ENCODE results near the gene CATSPER1.
"Not testable (repeated sequence)": the region's sequence is repeated elsewhere in the genome, so short reads cannot be mapped to it uniquely, and the experiment has no call there.

Gene CATSPER1

DNA sequence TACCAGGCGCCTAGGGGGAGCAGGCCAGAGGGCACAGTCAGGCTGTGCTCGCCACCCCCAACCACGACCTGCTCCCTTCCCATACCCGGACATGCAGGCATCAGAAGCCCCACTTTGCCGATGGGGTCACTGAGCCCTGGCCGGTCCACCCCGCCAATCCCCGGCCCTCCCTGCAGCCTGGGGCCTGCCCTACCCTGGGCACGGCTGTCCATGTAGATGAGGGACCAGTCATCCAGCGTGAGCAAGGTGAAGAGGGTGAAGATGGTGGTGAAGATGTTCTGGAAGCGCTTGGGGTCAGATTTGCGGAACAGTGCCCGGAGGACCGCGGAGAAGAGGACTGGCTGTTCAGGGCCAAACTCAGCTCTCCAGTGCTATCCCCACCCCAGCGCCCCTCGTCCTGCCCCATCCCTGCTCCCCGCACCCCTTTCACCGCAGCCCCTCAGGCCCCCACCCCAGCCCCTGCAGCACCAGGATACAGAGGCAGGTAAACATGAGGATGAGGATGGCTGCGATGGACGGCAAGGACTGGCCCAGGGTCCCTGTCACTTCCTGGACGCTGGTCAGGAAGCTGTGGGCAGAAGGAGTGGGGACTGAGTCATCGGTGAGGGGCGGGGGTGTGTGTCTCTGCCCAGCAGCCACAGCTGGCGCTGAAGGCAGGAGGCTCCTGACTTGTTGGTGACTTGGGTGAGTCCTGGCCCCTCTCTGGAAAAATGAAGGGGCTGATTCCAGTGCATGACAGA is 5.5 kb downstream of the CATSPER1 start:
- no peak for DNase-seq (ENCODE audit: low spot score)

DNA sequence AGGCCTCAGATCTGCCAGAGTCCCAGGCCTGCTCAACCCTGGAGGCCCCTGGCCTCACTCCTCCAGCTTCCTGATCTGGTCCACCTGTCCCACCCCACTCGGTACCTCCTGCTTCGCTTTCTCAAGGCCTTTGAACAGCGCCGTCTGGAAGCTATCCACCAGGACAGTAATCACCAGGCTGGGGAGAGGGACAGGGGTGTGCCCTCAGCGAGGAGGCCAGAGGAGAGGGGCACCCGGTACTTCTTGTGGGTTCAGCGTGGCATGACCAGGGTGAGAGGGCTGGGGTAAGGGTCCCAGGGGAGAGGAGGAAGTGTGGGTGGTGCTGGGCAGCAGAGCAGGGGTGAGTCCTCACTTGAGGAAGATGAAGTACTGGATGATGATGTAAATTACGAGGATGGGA is 6.1 kb downstream of the CATSPER1 start:
- DNase-seq (ENCODE audit: low spot score) = no peak

DNA sequence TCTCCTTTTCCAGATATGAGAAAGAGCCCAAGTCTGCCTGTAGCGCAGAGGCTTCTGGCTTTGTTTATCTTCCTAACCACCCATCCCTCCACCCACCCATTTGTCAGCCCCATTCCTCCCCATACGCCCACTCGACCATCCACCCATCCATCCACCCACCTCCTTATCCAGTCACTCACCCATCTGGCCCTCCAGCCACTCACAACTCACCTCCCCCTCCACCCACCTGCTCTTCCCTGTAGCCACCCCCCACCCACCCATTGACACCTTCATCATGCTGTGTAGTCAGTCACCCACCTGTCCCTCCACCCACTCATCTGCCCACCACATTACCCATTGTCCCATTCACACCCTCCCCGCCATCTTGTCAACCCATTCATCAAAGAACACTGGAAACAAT is 9.0 kb downstream of the CATSPER1 start:
- DNase-seq (ENCODE audit: low spot score) = no peak

DNA sequence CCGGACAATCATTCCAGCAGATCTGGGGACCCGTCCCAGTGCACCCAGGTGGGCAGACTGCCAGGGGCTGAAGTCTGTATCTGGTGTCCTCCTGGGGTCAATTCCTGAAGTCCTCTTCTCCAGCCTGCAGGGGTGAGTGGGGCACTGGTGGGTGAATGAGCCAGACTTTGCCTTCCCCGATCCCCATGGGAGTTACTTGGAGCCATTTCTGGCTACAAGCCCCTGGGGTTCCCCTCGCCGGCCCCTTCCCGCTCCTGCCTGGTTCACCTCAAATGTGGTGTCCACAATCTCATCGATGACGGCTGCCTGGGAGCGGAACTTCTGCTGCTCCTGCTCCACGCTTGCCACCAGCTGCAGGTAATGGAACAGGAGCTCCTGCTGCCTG is 9.5 kb downstream of the CATSPER1 start:
- DNase-seq (ENCODE audit: low spot score) = no peak

DNA sequence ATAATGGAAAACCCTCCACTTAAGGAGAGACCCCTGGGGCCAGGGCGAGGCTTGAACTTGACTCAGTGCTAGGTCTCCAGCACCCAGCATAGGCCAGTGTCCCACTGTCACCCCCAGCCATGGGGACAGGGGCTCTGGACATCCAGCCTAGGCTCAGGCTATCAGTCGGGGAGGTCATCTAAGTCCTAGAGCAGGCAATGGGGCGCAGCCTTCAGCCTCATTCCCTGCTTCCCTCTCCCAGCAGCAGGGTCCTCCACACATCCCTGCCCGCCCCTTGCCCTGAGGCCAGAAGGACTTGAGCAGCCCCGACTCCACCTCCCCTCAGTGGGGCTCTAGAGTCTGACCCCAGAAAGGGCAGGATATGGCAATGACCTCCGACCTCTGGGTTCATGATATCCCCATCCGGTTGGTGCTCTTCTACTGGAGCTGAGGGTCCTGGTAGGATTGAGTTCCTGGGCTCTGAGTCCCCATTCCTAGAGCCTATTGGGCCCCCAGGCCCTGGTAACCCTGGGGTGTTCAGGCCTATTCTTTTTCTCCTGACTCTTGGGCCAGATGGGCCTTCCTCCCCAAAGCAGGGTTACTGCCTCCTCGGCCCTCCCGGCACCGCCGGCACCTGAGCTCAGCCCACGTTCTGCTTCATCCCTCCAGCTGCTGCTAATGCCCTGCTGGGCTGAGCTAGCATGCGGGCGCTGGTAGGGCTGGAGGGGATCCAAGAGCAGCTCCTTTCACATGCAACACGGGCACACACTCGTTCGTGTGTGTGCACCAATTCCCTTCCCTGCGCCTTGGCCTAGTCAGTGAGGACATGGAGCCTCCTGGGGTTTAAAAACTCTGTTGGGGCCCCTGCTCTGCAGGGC is 10.1 kb downstream of the CATSPER1 start:
- DNase-seq (ENCODE audit: low spot score) = no peak

DNA sequence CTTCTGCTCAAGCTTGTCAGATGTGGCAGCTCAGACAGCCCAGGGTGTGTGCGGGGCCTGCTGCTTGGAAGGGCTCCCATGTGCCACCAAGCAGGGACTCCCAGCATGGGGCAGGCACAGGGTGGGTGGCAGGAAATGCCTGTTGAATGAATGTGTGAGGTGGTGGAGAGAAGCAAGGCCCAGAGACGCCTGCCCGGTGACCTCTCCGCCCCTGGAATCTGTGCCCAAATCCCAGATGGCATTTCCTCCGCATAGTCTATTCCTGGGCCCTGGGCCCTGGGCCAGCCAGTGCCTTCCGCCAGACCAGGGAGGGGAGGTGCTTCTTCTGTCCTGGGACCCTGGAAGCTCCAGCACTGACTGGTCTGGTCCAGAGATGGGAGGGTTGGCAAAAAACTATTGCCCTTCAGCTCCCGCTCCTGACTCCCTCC is 10.8 kb downstream of the CATSPER1 start:
- no peak for DNase-seq (ENCODE audit: low spot score)

DNA sequence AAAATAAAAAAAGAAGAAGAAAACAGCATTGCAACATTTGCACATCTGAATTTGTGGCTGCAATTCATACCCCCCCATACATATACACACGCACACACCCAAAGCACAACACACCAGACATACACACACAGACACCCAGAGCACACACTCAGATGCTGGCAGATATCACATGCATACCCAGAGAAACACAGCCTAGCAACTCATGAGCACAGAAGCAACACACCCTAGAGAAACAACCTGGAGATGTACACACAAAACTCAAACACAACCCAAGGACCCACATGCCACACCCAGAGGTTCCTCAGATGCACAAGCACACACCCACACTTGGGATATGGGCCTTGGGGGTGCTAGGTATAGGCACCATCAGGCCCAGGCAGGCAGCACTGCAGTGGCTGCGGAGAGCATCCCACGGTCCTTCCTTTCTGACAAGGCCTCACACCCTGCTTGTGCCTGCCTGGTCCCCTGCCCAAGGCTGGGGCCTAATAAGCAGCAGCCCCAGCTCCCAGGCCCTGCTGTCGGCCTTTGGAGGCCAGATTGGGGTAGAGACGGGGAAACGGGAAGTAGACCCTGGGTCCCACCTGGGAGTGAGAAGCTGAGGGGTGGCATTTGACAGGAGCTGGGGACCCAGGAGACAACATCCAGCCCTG is 11.3 kb downstream of the CATSPER1 start:
- no peak for DNase-seq (ENCODE audit: low spot score)

DNA sequence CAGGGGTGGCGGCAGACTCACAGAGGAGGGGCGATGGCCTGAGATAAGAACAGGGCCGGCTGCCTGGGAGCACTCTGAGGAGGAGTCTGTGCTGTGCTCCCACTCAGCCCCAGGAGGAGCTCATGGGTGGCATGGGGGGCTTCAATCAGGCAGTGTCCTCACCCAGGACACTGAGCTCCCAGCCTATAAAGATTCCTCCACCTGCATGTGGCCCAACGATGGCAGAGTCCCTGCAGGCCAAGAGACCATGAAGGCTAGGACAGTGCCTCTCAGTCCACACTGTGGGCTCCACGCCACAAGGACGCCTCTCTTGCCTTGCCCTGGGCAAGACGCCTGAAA is 12.5 kb downstream of the CATSPER1 start:
- no peak for DNase-seq (ENCODE audit: low spot score)

DNA sequence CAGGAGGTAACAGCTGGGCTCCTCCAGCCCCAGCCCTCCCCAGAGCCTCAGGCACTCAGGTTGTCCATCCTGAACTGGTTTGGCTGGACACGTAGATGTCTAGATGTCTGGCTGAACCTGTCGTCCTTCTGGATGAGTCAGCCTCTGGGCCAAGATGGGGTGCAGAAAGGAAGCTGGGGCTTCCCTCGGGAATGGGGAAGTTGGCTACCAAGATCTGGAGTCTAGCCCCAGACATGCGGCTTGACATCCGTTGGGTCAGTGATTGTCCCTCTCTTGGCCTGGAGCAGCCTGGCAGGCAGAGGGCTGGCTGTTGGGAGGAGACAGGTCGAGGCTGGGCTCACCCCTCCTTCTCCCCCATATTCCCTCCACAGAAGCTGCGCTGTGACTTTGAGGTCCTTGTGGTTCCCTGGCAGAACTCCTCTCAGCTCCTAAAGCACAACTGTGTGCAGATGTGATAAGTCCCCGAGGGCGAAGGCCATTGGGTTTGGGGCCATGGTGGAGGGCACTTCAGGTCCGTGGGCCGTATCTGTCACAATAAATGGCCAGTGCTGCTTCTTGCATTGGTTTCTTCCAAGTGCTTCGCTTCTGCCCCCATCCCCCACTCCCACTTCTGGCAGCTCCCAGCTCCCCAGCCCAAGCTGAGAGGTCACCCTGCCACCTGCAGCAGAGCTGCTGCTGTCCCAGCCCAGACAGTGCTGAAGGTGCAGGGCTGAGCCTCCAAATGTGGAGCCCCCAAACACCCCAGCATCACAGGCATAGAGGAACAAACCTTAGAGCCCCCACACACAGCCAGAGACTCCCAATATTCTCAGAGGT is 13.1 kb downstream of the CATSPER1 start:
- DNase-seq (ENCODE audit: low spot score) = no peak

DNA sequence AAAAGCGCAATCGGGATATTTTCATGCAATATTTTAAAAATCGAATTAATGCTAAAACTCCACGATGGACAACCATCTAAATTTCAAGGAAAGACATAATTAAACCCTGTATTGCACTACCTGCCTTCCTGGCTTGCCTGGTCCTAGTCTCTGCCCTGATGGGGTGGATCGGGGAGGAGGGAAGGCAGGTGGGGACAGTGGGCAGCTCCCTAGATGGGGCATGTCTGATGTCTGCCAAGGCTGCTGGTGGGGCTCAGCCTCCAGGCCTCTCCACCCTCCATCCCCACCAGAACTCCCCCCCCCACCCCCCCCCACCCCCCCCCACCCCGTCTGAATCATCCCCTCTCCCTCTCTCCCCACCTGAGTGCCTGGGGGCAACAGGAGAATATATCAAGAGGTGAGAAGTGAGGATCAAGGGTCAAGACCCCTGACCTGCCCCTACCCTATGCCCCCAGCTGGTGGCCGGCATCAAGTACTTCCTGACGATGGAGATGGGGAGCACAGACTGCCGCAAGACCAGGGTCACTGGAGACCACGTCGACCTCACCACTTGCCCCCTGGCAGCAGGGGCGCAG is 13.8 kb downstream of the CATSPER1 start:
- DNase-seq (ENCODE audit: low spot score) = no peak

DNA sequence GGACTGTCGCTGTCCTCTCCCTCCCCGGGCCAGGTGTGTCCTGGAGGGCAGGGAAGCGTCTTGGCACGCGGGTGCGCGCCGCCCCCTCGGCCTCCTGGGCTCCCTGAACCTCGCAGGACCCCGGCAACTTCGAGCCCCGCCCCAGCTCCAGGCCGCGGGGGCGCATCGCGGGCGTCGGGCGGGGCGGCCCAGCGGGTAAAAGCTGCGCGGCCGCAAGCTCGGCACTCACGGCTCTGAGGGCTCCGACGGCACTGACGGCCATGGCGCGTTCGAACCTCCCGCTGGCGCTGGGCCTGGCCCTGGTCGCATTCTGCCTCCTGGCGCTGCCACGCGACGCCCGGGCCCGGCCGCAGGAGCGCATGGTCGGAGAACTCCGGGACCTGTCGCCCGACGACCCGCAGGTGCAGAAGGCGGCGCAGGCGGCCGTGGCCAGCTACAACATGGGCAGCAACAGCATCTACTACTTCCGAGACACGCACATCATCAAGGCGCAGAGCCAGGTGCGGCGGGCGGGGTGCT is 14.4 kb downstream of the CATSPER1 start, which contains the start of gene CST6:
TSS of gene CST6 (plus strand) at position 224 of the 519 bp plus-strand sequence. CDS start at position 261, 37 bp downstream.
- no peak for DNase-seq (ENCODE audit: low spot score)

DNA sequence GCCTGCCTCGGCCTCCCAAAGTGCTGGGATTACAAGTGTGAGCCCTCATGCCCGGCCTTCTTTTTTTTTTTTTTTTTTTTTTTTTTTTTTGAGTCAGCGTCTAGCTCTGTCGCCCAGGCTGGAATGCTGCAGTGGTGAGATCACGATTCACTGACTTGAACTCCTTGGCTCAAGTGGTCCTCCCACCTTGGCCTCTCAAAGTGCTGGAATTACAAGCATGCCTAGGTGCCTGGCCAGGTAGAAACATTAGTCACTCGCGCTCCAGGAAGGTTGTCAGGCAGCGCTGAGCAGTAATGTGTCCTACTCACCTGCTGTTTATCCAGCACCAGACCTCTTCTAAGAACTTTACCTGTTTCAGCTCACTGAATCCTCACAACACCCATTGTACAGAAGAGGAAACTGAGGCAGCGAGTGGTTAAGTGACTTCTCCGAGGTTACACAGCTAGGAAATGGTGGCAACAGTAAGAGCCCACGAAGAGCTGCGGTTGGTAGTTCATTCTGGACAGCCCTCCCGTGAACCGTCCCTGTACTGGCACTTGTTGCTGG is 15.0 kb downstream of the CATSPER1 start:
- no peak for DNase-seq (ENCODE audit: low spot score)

DNA sequence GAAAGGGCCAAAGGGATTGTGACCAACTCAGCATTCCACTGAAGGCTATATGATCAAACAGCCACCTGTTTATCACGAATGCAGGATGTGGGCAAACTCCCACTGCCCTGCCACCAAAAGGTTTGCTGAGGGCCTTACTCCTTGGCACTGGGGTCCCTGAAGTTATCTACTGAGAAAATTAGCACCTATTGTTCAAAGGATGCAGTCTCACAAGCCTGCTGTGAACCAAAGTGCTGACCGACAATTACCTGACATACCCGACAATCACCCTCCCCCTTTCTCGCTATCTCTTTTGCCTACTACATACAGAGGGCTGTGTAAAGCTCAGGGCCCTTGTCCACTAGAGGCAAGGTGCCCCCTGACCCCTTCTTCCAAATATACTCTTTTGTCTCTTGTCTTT is 16.2 kb downstream of the CATSPER1 start:
- not testable (repeated sequence) for DNase-seq (ENCODE audit: low spot score)

DNA sequence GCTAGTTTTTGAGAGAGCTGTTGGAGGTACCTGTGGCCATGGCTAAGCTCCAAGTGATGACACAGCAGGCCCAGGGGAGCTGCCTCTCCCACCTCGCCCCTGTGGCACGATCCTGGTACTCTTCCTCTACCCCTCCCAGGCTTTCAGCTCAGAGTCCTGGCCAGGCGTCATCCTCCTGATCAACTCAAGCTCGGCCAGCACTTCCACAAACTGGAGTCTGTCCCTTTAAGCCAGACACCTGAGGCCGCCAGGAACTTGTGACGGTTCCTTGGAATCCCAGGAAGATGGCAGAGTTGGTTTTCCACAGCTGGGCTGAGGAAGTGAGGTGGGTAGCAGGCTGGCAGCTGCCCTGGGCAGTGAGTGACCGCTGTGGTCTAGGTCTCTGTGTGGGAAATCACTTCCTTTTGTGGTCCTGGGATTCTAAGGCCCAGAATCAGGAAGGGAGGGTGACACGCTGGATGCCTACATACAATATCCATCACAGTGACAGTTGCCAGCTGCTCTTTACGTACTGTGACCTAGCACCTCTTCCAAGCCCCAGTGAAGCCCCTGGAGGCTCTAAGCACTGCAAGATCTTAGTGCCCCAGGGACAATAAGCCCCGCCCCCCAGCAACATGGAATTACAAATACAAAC is 17.7 kb downstream of the CATSPER1 start:
- DNase-seq (ENCODE audit: low spot score) = no peak

DNA sequence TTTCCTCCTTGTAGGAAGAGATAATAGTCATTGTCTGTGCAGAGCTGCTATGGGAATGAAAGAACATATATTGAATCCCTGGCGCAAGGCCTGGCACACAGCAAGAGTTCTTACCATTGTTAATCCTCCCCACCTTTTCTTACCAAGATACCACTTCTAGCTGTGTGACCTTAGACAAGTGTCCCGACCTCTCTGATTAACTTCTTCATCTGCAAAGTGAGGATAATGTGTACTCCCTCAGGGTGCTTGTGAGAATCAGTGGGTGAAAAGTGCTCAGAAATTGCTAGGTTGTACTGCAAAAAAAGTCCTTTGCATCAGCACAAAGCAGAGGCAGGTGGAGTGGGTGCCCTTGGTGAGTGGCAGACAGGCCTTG is 18.2 kb downstream of the CATSPER1 start:
- no peak for DNase-seq (ENCODE audit: low spot score)

DNA sequence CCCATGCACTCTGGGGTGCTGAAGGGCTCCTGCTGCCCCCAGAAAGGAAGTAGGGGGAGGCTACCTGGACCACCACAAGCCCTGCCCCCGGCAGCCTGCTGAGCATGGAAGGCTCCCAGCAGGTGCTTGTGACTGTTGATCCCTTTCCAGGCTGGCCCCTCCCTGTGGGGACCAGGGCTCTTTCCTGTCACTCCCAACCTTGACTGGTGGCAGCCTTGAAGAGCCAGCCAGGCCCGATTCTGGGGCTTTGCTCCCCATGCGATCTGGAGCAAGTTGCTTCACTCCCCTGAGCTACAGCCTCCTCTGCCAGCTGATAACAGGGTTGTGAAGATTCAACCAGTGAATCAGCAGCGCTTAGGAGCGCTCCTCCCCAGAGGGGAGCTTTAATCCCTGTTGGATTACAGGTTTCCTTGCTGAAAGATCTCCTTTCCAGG is 19.1 kb downstream of the CATSPER1 start:
- no peak for DNase-seq (ENCODE audit: low spot score)

DNA sequence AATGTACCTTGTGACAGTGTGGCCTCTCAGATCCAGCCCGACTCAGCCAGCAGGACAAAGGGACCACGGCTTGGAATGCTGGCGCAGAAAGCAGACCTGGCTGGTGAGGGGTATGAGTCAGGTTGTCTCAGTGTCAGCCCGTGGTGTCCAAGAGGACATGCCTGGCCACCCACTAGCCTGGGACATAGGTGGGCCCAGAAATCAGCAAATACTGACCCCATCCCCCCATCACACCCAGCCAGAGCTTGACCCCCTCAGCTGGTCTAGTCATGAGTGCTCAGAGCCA is 19.4 kb downstream of the CATSPER1 start:
- DNase-seq (ENCODE audit: low spot score) = no peak

DNA sequence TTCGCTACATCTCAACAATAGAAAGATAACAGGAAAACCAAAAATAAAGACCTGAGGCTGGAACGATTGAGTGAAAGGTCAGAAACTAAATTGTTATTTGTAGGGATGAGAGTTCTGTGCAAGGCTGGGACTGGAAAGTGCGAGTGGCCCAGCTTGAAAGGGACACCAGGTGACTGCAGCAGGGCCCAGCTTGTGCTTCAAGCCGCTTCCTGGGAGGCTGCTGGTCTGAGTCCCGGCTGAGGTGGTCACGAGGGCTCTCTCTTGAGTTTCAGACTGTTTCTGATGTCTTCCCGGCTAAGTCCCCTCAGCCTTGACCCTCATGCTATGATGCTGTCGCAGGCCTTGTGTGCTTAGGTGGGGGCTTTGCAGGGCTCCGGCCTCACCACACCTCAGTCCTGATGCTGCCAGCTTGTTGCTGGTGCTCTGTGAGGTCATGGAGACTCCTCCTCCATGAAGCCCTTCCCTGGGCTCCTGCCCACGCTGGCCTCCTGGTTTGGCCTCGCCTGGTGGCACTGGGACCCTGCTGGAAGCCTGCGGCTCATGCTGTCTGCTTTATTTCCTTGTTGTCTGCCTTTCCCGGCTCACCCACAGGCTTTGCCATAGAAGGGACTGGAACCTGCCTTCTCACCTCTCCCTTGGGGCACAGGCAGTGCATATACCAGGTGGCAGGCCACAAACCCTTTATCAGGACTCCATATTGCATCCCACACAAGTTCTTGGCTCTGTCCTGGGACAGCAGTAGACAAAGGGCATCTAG is 20.0 kb downstream of the CATSPER1 start:
- DNase-seq (ENCODE audit: low spot score) = no peak

DNA sequence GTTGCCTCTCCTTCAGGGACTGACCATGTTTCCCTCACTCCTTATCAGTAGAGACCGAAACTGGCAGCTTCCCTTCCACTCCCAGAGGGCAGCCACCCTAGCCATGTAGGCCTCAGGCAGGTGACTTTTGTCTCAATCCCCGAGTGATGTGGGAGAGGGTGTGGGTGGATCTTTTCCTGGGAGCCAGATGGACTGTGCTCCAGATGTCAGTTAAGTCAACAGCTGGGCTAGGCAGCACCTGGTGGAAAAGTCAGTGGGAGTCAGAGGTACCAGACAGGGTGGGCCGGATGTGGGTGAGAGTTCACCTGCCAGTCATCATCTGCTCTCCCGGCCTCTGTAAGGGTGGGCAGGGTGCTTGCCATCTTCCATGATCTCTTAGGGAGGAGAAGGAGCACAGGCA is 22.1 kb downstream of the CATSPER1 start:
- no peak for DNase-seq (ENCODE audit: low spot score)

DNA sequence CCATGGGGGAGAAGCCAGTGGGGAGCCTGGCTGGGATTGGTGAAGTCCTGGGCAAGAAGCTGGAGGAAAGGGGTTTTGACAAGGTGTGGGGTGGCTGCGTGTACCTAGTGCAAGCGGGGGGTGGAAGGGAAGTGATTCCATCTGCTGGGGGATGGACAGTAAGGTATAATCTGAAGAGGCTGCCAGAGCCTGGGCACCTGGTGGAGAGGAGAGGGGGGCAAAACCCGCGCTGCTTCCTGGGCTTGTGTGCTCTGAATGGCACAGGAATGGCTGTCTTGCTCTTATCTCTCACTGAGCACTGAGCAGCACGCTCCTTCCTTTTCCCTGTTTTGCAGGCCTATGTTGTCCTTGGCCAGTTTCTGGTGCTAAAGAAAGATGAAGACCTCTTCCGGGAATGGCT is 23.0 kb downstream of the CATSPER1 start:
- no peak for DNase-seq (ENCODE audit: low spot score)

All from SK-N-DZ (cell line).